ENCODE results near the gene KCNIP4.

DNA sequence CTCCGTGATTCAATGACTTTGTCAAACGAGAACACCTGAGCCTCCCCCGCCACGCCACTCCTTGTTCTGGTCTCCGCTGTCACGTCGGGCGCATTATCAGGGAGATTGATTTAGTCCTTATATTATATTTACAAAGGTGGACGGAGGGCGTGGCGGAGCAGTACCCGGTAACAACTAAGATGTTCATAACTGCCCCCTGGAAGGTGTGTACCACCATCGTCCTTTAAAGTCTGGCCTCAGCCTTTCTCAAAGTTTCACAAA is 964.1 kb downstream of the KCNIP4 start:
- TF ChIP-seq, protein P1, sequence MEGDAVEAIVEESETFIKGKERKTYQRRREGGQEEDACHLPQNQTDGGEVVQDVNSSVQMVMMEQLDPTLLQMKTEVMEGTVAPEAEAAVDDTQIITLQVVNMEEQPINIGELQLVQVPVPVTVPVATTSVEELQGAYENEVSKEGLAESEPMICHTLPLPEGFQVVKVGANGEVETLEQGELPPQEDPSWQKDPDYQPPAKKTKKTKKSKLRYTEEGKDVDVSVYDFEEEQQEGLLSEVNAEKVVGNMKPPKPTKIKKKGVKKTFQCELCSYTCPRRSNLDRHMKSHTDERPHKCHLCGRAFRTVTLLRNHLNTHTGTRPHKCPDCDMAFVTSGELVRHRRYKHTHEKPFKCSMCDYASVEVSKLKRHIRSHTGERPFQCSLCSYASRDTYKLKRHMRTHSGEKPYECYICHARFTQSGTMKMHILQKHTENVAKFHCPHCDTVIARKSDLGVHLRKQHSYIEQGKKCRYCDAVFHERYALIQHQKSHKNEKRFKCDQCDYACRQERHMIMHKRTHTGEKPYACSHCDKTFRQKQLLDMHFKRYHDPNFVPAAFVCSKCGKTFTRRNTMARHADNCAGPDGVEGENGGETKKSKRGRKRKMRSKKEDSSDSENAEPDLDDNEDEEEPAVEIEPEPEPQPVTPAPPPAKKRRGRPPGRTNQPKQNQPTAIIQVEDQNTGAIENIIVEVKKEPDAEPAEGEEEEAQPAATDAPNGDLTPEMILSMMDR (IDR thresholded peaks at IDR 0.05), result no peak
- TF ChIP-seq EZH2 (IDR thresholded peaks at IDR 0.05; ENCODE audit: borderline replicate concordance, insufficient read depth, low read depth, low read length, poor library complexity, severe bottlenecking), result no peak
